Middle frontal gyrus (tissue), 1 donor: ENCODE measurements around the gene ELP1.
"Not testable (repeated sequence)": the region's sequence is repeated elsewhere in the genome, so short reads cannot be mapped to it uniquely, and the experiment has no call there.

Experiments used
- DNase-seq: peaks from one replicate; pipeline ENCODE4 v3.0.0-alpha.2; 2015; ENCODE audit warnings: low spot score; ENCODE audit errors: extremely low spot score

ELP1 gene

DNA sequence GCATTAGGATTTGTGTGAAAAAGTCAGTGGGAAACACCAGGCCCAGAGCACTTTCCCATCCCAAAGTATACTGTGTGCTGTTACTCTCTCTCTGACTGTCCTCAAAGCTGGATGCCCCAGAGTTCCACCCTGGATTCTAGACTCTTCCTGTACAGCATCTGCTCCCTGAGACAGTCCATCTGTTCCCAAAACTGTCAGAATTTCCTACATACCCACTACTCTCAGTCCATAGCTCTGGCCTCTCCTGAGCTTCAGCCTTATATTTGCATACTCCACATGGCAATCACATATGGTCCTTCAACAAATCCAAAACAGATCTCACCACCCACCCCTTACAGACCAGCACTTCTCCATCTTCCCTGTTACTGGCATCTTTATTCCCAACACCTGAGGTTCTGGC is 9.5 kb downstream of the ELP1 start:
- DNase-seq: no peak

- no peak for DNase-seq
Measured at GRCh38 chr9:108921200-108921599, 12.7 kb downstream of the ELP1 start.

DNA sequence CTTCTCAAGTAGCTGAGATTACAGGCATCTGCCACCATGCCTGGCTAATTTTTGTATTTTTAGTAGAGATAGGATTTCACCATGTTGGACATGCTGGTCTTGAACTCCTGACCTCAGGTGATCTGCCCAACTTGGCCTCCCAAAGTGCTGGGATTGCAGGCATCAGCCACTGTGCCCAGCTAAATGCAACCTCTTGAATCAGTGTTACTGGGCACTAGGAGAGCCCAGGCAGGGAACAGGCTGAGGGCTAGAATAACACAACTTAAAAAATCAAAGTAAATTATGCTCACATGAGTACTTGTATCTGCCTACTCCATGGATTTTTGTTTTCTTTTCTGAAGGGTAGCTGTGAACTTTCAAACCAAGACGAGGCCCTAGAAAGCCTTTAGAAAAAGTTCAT is 13.5 kb downstream of the ELP1 start:
- DNase-seq: not testable (repeated sequence)

- DNase-seq: no peak
Measured at GRCh38 chr9:108919517-108919916, 14.4 kb downstream of the ELP1 start.

DNA sequence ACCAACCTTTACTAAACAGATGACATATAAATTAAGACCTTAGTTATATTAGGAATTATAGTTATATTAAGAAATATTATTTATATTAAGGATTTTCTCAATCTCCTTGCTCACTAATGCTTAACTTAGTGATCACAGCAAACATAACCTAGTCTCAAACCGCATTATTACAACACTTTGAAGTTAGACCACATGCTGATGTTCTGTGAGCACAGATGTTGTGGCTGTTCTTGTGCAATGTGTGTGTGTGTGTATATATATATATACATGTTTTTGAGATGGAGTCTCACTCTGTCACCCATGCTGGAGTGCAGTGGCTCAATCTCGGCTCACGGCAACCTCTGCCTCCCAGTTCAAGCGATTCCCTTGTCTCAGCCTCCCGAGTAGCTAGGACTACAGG is 20.5 kb downstream of the ELP1 start:
- no peak for DNase-seq

- DNase-seq: no peak
Measured at GRCh38 chr9:108911820-108912219, 22.1 kb downstream of the ELP1 start.

- no peak for DNase-seq
Measured at GRCh38 chr9:108910914-108911313, 23.0 kb downstream of the ELP1 start.

DNA sequence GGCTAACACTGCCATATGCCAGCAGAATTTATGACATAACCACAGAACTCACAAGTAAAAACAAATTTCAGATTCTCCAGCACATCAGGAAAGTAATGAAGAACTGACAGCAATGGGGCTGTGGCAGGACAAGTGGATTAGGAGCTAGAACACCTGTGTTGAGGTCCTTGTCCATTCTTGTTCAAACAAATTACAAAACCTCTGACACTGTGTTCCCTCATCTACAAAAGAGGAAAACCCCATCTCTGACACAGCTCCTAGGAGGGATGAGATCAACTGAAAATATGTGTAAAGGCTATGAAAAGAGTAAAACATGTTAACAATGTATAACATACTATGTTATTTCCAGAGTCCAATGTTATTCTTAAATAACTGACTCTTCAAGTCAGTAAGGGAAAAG is 23.5 kb downstream of the ELP1 start:
- DNase-seq: no peak

GRCh38 chr9:108905494-108905893 is 28.4 kb downstream of the ELP1 start:
- DNase-seq: no peak

GRCh38 chr9:108904161-108904560 is 29.8 kb downstream of the ELP1 start:
- DNase-seq: no peak

DNA sequence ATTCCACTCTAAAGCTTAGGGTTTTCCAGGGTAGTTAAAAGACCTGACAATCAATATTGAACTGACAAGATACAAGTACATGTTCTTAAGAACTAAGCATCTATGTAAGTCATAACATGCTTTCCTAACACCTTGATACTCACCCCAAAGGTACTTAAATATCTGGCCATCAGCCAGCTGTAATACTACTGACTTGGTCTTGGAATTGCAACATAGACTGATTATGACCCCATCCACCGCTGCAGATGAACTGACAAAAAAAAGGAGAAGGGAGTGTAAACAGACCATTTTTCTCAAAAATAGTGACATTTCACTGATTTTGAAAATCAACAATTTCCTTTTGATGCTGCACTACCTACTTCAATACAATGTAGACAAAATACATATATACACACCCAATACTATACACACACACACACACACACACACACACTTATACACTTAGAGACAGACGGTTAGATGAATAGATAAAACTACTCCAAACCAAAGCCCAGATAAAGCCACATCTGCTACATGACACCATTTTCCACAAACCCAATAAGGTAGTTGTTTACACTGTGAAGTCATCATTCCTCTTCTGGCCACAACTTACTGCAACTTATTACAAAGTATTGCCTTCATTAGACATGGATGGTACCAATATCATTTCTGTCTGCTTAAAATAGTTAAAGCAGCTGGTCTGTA is 30.4 kb downstream of the ELP1 start:
- no peak for DNase-seq

DNA sequence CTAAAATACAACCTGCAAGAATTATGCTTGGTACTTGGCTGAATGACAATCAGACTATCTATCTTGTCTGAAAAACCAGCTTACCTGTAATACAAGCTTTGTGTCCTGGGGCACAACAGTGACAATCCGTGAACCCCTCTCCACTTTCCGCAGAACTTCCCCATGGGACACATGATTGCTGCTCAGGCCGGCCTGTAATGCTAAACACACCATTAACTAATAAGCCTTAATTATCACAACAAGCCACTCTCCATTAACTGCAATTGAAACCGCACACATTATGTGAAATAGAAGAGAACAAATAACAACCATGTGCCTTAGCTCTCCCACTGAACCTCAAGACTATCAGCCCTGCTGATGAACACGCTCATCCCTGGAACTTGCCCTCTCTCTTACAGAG is 33.7 kb downstream of the ELP1 start:
- DNase-seq: no peak

DNA sequence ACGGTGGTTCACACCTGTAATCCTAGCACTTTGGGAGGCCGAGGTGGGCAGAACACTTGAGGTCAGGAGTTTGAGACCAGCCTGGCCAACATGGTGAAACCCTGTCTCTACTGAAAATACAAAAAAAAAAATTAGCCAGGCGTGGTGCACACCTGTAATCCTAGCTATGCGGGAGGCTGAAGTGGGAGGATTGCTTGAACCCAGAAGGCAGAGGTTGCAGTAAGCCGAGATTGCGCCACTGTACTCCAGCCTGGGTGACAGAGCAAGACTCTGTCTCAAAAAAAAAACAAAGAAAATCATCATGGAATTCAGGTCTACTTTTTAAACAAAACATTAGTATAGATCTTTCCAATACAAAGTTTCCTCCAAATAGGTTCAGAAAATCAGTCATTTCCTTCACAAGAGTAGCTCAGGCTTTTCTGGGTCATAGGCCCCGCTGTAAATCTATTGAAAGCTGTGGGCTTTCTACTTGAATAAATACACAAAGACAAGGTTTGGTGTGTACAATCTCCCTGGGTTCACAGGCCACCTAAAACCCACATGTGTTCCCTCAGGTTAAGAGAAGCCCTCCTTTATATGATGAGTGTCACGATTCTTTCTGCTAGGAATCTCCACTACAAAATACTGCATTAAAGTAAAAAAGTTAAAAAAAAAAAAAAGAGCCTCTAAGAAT is 34.8 kb downstream of the ELP1 start:
- not testable (repeated sequence) for DNase-seq

DNA sequence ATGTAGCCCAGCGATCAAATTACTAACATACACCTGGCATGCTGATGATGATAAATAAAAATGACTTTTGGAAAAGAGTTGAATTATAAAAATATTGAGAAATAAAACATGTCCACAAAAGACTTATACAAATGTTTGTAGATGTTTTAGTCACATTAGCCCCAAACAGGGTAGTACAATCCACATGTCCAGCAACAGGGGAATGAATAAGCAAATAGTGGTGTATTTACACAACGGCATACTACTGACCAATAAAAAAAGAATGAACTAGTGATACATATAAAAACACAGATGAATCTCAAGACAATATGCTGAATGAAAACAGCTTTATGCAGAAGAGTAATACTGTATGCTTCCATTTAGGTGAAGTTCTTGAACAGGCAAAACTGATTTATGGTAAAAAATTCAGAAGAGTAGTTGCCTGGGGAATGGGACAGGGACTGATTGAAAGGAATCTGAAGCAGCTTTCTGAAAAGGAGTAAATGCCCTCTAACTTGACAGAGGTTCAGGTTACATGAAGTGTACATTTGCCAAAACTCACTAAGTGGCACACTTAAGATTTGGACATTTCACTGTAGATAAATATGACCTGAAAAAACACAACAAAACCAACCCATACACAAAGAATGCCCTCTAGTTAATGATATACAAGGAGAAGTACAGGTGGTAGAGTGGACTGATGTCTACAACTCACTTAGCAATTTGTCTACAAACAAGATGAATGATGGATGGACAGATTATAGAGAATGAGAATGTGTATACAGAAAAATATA is 36.4 kb downstream of the ELP1 start:
- DNase-seq: no peak

- no peak for DNase-seq
Measured at GRCh38 chr9:108894225-108894997, 39.5 kb downstream of the ELP1 start.

GRCh38 chr9:108889649-108890067 is 44.3 kb downstream of the ELP1 start:
- no peak for DNase-seq

- DNase-seq: not testable (repeated sequence)
Measured at GRCh38 chr9:108886594-108887271, 47.2 kb downstream of the ELP1 start.

DNA sequence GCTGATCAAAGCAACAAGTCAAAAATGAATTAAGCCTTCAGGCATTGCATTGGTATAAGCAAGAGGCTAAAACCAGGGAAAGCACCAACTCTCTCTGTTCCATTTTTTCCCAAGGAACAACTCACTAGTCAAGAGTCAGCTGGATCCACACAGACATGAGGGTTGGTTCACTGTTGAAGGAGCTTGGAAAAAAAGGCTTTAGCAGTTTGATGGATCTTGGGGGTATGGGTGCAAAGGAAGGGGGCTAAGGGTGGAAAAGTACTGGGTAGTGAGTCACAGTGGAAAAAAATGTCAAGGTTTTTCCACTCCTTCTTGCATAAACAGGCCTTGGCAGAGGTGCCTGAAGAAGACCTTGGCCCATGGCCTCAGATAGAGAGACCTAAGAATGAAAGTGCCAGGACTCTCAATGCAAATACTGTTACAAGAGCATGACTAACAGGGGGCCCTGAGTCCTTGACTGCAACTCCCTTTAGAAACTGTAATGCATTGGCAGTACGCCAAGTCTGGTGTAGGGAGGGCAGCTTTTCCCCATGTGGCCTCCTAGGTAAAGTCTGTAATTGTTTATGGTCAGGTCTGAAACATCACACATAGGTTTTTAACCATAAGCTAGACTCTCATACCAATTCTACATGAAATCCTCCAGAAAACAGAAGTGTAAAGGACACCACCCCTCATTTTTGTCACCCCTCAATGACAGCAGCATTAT is 48.1 kb downstream of the ELP1 start:
- no peak for DNase-seq

- no peak for DNase-seq
Measured at GRCh38 chr9:108884701-108885100, 49.2 kb downstream of the ELP1 start.

- no peak for DNase-seq
Measured at GRCh38 chr9:108883085-108883484, 50.8 kb downstream of the ELP1 start.
